ENCODE measurements around the gene RERE. TPM values are rescaled to one million over a fixed set of nuclear protein-coding genes. Genes with fewer than 3 reads are reported as not detected.

Gene RERE
- polyA plus RNA-seq, 2 donors = 14.0 to 24.4 TPM

DNA sequence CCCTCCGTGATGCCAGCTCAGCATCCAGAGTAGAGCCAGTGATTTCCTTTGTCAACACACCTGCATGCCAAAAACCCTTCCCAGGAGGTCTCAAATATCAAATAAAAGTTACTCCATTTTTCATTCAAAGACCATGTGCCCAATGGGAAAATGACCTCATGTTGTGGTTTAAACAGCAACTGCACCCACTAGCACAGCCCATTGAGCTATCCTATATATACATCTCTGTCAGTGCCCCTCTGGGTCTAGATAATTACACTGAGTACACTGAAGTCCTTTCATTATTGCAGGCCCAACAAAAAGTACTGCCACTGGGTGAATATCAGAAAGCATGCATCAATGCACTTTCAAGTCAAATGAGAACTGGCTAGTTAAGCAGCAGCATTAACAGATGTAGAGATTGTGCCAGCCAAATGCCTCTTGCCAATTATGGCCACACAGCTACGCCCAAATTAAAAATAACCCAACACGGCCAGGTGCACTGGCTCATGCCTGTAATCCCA is 381.8 kb downstream of the RERE start:
- H3K4me1 ChIP-seq (ENCODE audit: control insufficient read depth in 2 of 2, insufficient read depth in 2 of 2, low read length in 1 of 2) = peaks cover 0 to 2% of the 10 kb centered on the region in 2 donors
- 71 to 80% methylated on average over 3 of the region's 3 CpGs for WGBS, 2 donors
- no peak overlapping the region for H3K27ac ChIP-seq (ENCODE audit: low read depth in 2 of 2, low read length in 1 of 2)
- no peaks in the 10 kb centered on the region for H3K9me3 ChIP-seq (ENCODE audit: control insufficient read depth in 2 of 2, insufficient read depth in 1 of 2, low read depth in 1 of 2, low read length in 1 of 2)
- H3K36me3 ChIP-seq (ENCODE audit: control insufficient read depth in 2 of 2, insufficient read depth in 2 of 2, low read length in 1 of 2) = no peaks in the 10 kb centered on the region
- no peaks in the 10 kb centered on the region for H3K27me3 ChIP-seq (ENCODE audit: control insufficient read depth in 1 of 2, insufficient read depth in 2 of 2, low read length in 2 of 2)
- H3K4me3 ChIP-seq (ENCODE audit: low read depth in 1 of 2, low read length in 2 of 2) = no peak overlapping the region

DNA sequence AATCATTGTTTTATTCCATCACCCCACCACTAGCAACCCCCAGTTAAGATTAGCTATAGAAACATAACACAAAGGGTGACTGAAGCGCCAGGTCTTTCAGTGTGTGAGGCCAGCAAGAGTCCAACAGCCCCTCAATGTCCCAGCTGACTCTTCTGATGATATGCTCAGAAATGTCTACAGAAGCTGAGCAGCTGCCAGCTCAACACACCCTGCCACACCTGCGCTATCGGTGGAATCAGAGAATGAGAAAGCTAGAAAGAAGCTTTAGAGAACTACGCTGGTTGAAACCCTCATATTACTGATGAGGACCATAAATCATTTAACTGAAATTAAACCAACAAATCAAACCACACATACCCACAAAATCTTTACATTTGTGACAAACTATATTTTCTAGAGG is 383.3 kb downstream of the RERE start:
- H3K4me1 ChIP-seq (ENCODE audit: control insufficient read depth in 2 of 2, insufficient read depth in 2 of 2, low read length in 1 of 2) = peaks cover 0 to 2% of the 10 kb centered on the region in 2 donors
- H3K27ac ChIP-seq (ENCODE audit: low read depth in 2 of 2, low read length in 1 of 2) = no peak overlapping the region
- H3K27me3 ChIP-seq (ENCODE audit: control insufficient read depth in 1 of 2, insufficient read depth in 2 of 2, low read length in 2 of 2) = no peaks in the 10 kb centered on the region
- H3K36me3 ChIP-seq (ENCODE audit: control insufficient read depth in 2 of 2, insufficient read depth in 2 of 2, low read length in 1 of 2) = no peaks in the 10 kb centered on the region
- WGBS, 2 donors = 89 to 94% methylated on average over 4 of the region's 4 CpGs
- H3K4me3 ChIP-seq (ENCODE audit: low read depth in 1 of 2, low read length in 2 of 2) = no peak overlapping the region
- no peaks in the 10 kb centered on the region for H3K9me3 ChIP-seq (ENCODE audit: control insufficient read depth in 2 of 2, insufficient read depth in 1 of 2, low read depth in 1 of 2, low read length in 1 of 2)

DNA sequence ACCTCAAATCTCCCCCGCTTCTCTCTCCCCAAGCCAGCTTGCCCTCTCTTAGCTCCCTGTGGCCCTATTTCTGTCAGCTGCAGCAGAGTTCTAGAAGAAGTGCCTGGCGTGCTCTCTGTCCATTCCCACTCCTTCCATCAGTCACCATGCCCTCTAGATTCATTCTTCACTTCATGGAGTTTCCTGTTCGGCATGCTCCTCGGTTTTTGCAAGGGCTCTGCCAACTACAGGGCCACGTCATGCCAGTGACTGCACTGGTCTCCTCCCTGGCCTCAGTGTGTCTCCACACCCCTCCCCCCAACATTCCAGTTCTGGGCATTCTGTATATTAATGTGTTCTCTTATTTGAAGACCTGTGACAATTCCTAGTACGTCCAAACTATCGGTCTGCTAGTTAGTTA is 385.7 kb downstream of the RERE start:
- Histone ChIP-seq H3K27me3 (ENCODE audit: control insufficient read depth in 1 of 2, insufficient read depth in 2 of 2, low read length in 2 of 2) (no peaks in the 10 kb centered on the region), H3K9me3 (ENCODE audit: control insufficient read depth in 2 of 2, insufficient read depth in 1 of 2, low read depth in 1 of 2, low read length in 1 of 2) (no peaks in the 10 kb centered on the region), H3K4me1 (ENCODE audit: control insufficient read depth in 2 of 2, insufficient read depth in 2 of 2, low read length in 1 of 2) (peaks cover 0 to 2% of the 10 kb centered on the region in 2 donors), H3K4me3 (ENCODE audit: low read depth in 1 of 2, low read length in 2 of 2) (no peak overlapping the region), H3K27ac (ENCODE audit: low read depth in 2 of 2, low read length in 1 of 2) (no peak overlapping the region), H3K36me3 (ENCODE audit: control insufficient read depth in 2 of 2, insufficient read depth in 2 of 2, low read length in 1 of 2) (no peaks in the 10 kb centered on the region)
- WGBS, 2 donors = 84% methylated on average over 7 of the region's 7 CpGs

DNA sequence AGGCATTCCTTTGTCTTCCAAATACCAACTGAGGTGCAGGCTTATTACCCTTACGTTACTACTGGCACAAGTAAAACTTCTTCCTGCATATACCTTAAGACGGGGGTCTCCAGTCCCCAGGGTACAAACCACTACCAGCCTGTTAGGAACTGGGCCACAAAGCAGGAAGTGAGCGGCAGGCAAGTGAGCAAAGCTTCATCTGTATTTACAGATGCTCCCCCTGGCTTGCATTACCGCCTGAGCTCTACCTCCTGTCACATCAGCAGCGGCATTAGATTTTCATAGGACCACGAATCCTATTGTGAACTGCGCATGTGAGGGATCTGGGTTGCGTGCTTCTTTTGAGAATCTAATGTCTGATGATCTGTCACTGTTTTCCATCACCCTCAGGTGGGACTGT is 386.4 kb downstream of the RERE start:
- Histone ChIP-seq H3K27me3 (ENCODE audit: control insufficient read depth in 1 of 2, insufficient read depth in 2 of 2, low read length in 2 of 2) (no peaks in the 10 kb centered on the region), H3K27ac (ENCODE audit: low read depth in 2 of 2, low read length in 1 of 2) (no peak overlapping the region), H3K4me3 (ENCODE audit: low read depth in 1 of 2, low read length in 2 of 2) (no peak overlapping the region), H3K4me1 (ENCODE audit: control insufficient read depth in 2 of 2, insufficient read depth in 2 of 2, low read length in 1 of 2) (peaks cover 0 to 2% of the 10 kb centered on the region in 2 donors), H3K36me3 (ENCODE audit: control insufficient read depth in 2 of 2, insufficient read depth in 2 of 2, low read length in 1 of 2) (no peaks in the 10 kb centered on the region), H3K9me3 (ENCODE audit: control insufficient read depth in 2 of 2, insufficient read depth in 1 of 2, low read depth in 1 of 2, low read length in 1 of 2) (no peaks in the 10 kb centered on the region)
- WGBS, 2 donors = 83 to 90% methylated on average over 8 of the region's 8 CpGs

DNA sequence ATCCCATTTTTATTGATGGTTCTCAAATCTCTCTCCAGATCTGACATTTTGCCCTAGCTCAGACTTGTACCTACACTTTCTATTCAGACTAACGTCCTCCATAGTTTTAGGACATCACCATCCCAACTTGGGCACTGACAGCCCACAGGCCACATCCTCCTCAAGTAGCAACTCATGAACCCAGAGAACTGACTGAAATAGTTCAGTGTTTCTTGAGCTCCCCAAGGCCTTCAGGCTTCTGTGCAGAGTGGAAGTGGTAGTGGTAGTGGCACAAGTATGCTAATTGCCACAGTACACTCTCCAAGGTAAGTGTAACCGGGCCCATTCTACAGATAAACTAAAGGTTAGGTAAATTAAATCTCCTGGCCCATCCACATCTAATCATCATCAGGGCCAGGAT is 387.0 kb downstream of the RERE start:
- no peaks in the 10 kb centered on the region for H3K36me3 ChIP-seq (ENCODE audit: control insufficient read depth in 2 of 2, insufficient read depth in 2 of 2, low read length in 1 of 2)
- H3K4me3 ChIP-seq (ENCODE audit: low read depth in 1 of 2, low read length in 2 of 2) = no peak overlapping the region
- 80 to 85% methylated on average over 2 of the region's 2 CpGs for WGBS, 2 donors
- no peaks in the 10 kb centered on the region for H3K9me3 ChIP-seq (ENCODE audit: control insufficient read depth in 2 of 2, insufficient read depth in 1 of 2, low read depth in 1 of 2, low read length in 1 of 2)
- no peak overlapping the region for H3K27ac ChIP-seq (ENCODE audit: low read depth in 2 of 2, low read length in 1 of 2)
- peaks cover 0 to 2% of the 10 kb centered on the region in 2 donors for H3K4me1 ChIP-seq (ENCODE audit: control insufficient read depth in 2 of 2, insufficient read depth in 2 of 2, low read length in 1 of 2)
- no peaks in the 10 kb centered on the region for H3K27me3 ChIP-seq (ENCODE audit: control insufficient read depth in 1 of 2, insufficient read depth in 2 of 2, low read length in 2 of 2)

DNA sequence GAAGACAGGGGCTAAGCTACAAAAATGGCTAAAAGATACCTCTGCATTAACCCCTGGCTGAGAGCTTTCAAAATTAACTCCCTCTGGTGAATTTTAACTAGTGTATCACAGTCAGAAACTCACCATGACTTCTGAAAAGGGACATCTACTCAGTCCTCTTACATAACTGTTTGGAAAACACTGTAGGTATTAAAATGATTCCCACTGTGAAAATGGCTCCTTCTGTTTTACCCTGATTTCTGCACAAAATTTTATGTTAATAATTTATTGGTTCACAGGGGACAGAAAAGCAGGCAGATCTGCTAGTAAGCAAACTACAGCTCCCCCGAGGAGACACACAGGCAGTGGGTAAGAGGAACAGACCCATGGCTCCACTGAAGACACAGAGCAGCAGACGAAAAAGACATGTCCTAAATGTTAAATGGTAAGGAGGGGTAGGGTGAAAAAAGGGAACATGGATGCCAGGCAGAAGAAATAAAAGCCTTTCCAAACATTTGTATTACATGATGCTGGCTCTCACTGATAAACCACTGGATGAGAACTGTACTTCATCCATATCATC is 387.8 kb downstream of the RERE start:
- H3K9me3 ChIP-seq (ENCODE audit: control insufficient read depth in 2 of 2, insufficient read depth in 1 of 2, low read depth in 1 of 2, low read length in 1 of 2) = no peaks in the 10 kb centered on the region
- H3K27ac ChIP-seq (ENCODE audit: low read depth in 2 of 2, low read length in 1 of 2) = no peak overlapping the region
- peaks cover 3 to 4% of the 10 kb centered on the region in 2 donors for H3K4me1 ChIP-seq (ENCODE audit: control insufficient read depth in 2 of 2, insufficient read depth in 2 of 2, low read length in 1 of 2)
- H3K4me3 ChIP-seq (ENCODE audit: low read depth in 1 of 2, low read length in 2 of 2) = no peak overlapping the region
- no peaks in the 10 kb centered on the region for H3K27me3 ChIP-seq (ENCODE audit: control insufficient read depth in 1 of 2, insufficient read depth in 2 of 2, low read length in 2 of 2)
- 88 to 90% methylated on average over 2 of the region's 2 CpGs for WGBS, 2 donors
- H3K36me3 ChIP-seq (ENCODE audit: control insufficient read depth in 2 of 2, insufficient read depth in 2 of 2, low read length in 1 of 2) = no peaks in the 10 kb centered on the region

DNA sequence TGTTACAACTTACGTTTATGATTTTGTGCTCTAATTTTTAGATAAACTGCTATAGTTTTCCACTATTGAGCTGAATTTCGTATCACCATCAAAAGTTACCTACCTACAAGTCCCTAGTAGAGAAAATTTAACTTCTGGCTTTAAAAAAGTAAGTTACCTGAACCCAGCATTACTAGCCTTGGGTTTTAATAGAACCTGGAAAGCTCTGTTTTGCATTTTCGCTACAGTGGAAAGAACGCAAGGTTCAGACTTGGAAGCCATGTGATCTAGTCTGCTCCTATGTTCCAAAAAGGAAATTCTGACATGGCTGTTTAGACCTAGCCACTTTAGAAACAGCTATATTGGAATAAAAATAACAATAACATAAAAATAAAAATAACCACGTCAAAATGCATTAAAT is 389.0 kb downstream of the RERE start:
- Histone ChIP-seq H3K36me3 (ENCODE audit: control insufficient read depth in 2 of 2, insufficient read depth in 2 of 2, low read length in 1 of 2) (no peaks in the 10 kb centered on the region), H3K4me1 (ENCODE audit: control insufficient read depth in 2 of 2, insufficient read depth in 2 of 2, low read length in 1 of 2) (peaks cover 4 to 6% of the 10 kb centered on the region in 2 donors), H3K27ac (ENCODE audit: low read depth in 2 of 2, low read length in 1 of 2) (no peak overlapping the region), H3K27me3 (ENCODE audit: control insufficient read depth in 1 of 2, insufficient read depth in 2 of 2, low read length in 2 of 2) (no peaks in the 10 kb centered on the region), H3K4me3 (ENCODE audit: low read depth in 1 of 2, low read length in 2 of 2) (no peak overlapping the region), H3K9me3 (ENCODE audit: control insufficient read depth in 2 of 2, insufficient read depth in 1 of 2, low read depth in 1 of 2, low read length in 1 of 2) (no peaks in the 10 kb centered on the region)
- WGBS, 2 donors = 88 to 92% methylated on average over 5 of the region's 5 CpGs

DNA sequence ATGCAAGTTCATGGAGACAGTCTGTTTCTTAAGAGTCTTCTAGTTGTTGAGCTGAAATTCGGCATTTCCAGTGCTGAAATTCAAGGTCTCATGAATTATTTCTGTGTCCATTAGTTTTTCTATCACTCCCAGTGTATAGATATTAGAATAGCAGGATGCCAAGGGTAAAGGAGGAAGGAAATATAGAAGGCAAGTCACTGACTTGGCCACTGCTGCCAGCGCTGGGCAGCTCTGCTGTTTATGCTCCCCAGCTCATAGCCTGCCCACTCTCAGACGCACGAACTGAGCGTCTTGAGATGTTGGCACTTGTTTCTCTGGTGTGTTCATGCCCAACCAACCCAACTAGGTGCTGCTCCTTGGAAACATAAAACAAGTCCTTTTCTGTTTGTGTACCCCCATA is 389.5 kb downstream of the RERE start:
- Histone ChIP-seq H3K27me3 (ENCODE audit: control insufficient read depth in 1 of 2, insufficient read depth in 2 of 2, low read length in 2 of 2) (no peaks in the 10 kb centered on the region), H3K36me3 (ENCODE audit: control insufficient read depth in 2 of 2, insufficient read depth in 2 of 2, low read length in 1 of 2) (no peaks in the 10 kb centered on the region), H3K4me1 (ENCODE audit: control insufficient read depth in 2 of 2, insufficient read depth in 2 of 2, low read length in 1 of 2) (peaks cover 4 to 6% of the 10 kb centered on the region in 2 donors), H3K9me3 (ENCODE audit: control insufficient read depth in 2 of 2, insufficient read depth in 1 of 2, low read depth in 1 of 2, low read length in 1 of 2) (no peaks in the 10 kb centered on the region), H3K4me3 (ENCODE audit: low read depth in 1 of 2, low read length in 2 of 2) (no peak overlapping the region), H3K27ac (ENCODE audit: low read depth in 2 of 2, low read length in 1 of 2) (no peak overlapping the region)
- WGBS, 2 donors = 77 to 80% methylated on average over 5 of the region's 5 CpGs

DNA sequence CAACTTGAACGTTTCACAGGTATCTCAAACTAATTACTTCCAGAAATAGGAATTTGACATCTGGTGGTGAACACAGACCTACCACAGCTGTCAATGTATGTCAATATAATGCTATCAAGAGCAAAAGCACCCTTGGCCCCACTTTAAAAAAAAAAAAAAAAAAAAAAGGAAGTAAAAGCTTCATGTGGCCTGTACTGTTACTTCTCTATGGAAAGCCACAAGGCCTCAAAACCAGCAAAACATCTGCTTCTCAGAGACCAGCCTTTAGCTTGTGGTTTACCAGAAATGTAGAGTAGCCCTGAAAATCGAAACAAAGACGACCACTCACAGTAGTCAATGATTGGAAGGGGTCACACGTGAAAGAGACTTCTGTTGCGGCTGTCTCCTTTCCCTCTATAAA is 389.9 kb downstream of the RERE start:
- 69 to 74% methylated on average over 5 of the region's 5 CpGs for WGBS, 2 donors
- H3K4me3 ChIP-seq (ENCODE audit: low read depth in 1 of 2, low read length in 2 of 2) = no peak overlapping the region
- H3K27me3 ChIP-seq (ENCODE audit: control insufficient read depth in 1 of 2, insufficient read depth in 2 of 2, low read length in 2 of 2) = no peaks in the 10 kb centered on the region
- no peaks in the 10 kb centered on the region for H3K9me3 ChIP-seq (ENCODE audit: control insufficient read depth in 2 of 2, insufficient read depth in 1 of 2, low read depth in 1 of 2, low read length in 1 of 2)
- H3K36me3 ChIP-seq (ENCODE audit: control insufficient read depth in 2 of 2, insufficient read depth in 2 of 2, low read length in 1 of 2) = no peaks in the 10 kb centered on the region
- no peak overlapping the region for H3K27ac ChIP-seq (ENCODE audit: low read depth in 2 of 2, low read length in 1 of 2)
- peaks cover 4 to 6% of the 10 kb centered on the region in 2 donors for H3K4me1 ChIP-seq (ENCODE audit: control insufficient read depth in 2 of 2, insufficient read depth in 2 of 2, low read length in 1 of 2)

DNA sequence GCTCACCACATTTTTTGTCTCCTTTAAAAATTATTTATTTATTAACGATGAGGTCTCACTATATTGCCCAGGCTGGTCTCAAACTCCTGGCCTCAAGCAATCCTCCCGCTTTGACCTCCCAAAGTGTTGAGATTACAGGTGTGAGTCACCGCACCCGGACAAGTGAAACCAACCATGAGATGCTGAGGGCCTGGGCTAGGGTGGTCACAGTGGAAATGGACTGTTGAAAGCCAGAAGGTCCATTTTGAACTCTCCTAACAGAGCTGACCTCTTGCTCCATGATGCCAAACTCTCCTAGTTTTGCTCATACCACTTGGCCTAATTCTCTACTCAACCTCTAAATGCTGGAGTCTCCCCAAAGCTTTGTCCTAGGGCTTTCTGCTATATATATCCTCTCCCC is 390.4 kb downstream of the RERE start:
- H3K36me3 ChIP-seq (ENCODE audit: control insufficient read depth in 2 of 2, insufficient read depth in 2 of 2, low read length in 1 of 2) = no peaks in the 10 kb centered on the region
- WGBS, 2 donors = 94 to 95% methylated on average over 4 of the region's 4 CpGs
- no peaks in the 10 kb centered on the region for H3K9me3 ChIP-seq (ENCODE audit: control insufficient read depth in 2 of 2, insufficient read depth in 1 of 2, low read depth in 1 of 2, low read length in 1 of 2)
- H3K4me1 ChIP-seq (ENCODE audit: control insufficient read depth in 2 of 2, insufficient read depth in 2 of 2, low read length in 1 of 2) = peaks cover 4 to 6% of the 10 kb centered on the region in 2 donors
- no peak overlapping the region for H3K4me3 ChIP-seq (ENCODE audit: low read depth in 1 of 2, low read length in 2 of 2)
- H3K27ac ChIP-seq (ENCODE audit: low read depth in 2 of 2, low read length in 1 of 2) = no peak overlapping the region
- no peaks in the 10 kb centered on the region for H3K27me3 ChIP-seq (ENCODE audit: control insufficient read depth in 1 of 2, insufficient read depth in 2 of 2, low read length in 2 of 2)
